Colon (tissue), 2 donors: Measurements from ENCODE around the gene TRPM5.

Experiments
- FAIRE-seq: peaks from 2 replicates; lab custom pipeline; 2012; peaks lifted over from hg19 to GRCh38; lab: Jason Lieb, UNC
- donor health status: control.
- donor health status: control.

Gene TRPM5

GRCh38 chr11:2470495-2470894 is 26.2 kb upstream of the TRPM5 start:
- no peak for FAIRE-seq

- no peak for FAIRE-seq
These were observed 24.3 kb upstream of the TRPM5 start for GRCh38 chr11:2468363-2469235.

GRCh38 chr11:2467695-2468055 is 23.4 kb upstream of the TRPM5 start:
- FAIRE-seq: no peak

- FAIRE-seq: no peak
These were observed 22.8 kb upstream of the TRPM5 start for GRCh38 chr11:2466869-2467694.

- FAIRE-seq: no peak
These were observed 21.9 kb upstream of the TRPM5 start for GRCh38 chr11:2466069-2466801.

- FAIRE-seq: no peak
These were observed 21.1 kb upstream of the TRPM5 start for GRCh38 chr11:2465202-2466068.

- no peak for FAIRE-seq
These were observed 20.3 kb upstream of the TRPM5 start for GRCh38 chr11:2464451-2465165.

- no peak for FAIRE-seq
These were observed 19.5 kb upstream of the TRPM5 start for GRCh38 chr11:2463766-2464277.

GRCh38 chr11:2462986-2463765 is 18.9 kb upstream of the TRPM5 start:
- no peak for FAIRE-seq

GRCh38 chr11:2462543-2462985 is 18.2 kb upstream of the TRPM5 start:
- FAIRE-seq: no peak

GRCh38 chr11:2461956-2462542 is 17.7 kb upstream of the TRPM5 start:
- FAIRE-seq: no peak

- no peak for FAIRE-seq
These were observed 17.1 kb upstream of the TRPM5 start for GRCh38 chr11:2461253-2461955.

GRCh38 chr11:2460540-2461252 is 16.4 kb upstream of the TRPM5 start:
- no peak for FAIRE-seq

- FAIRE-seq: no peak
These were observed 15.7 kb upstream of the TRPM5 start for GRCh38 chr11:2459796-2460531.

- FAIRE-seq: no peak
These were observed 14.9 kb upstream of the TRPM5 start for GRCh38 chr11:2459016-2459725.

- no peak for FAIRE-seq
These were observed 14.0 kb upstream of the TRPM5 start for GRCh38 chr11:2458321-2458720.

GRCh38 chr11:2453436-2453835 is 9.1 kb upstream of the TRPM5 start:
- FAIRE-seq: no peak
